NCI-H1092 (cell line): Measurements from ENCODE around the gene C6orf58.
"Not testable (repeated sequence)": the region's sequence is repeated elsewhere in the genome, so short reads cannot be mapped to it uniquely, and the experiment has no call there.

Source experiments
- DNase-seq: peaks from one replicate; lab custom pipeline; 2025; lab: John Stamatoyannopoulos, UW

The C6orf58 gene

GRCh38 chr6:127592964-127593363 is 16.0 kb downstream of the C6orf58 start:
- DNase-seq: no peak

DNA sequence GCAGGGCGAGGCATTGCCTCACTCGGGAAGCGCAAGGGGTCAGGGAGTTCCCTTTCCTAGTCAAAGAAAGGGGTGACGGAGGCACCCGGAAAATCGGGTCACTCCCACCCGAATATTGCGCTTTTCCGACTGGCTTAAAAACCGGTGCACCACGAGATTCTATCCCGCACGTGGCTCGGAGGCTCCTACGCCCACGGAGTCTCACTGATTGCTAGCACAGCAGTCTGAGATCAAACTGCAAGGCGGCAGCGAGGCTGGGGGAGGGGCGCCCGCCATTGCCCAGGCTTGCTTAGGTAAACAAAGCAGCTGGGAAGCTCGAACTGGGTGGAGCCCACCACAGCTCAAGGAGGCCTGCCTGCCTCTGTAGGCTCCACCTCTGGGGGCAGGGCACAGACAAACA is 16.5 kb downstream of the C6orf58 start:
- DNase-seq: not testable (repeated sequence)

DNA sequence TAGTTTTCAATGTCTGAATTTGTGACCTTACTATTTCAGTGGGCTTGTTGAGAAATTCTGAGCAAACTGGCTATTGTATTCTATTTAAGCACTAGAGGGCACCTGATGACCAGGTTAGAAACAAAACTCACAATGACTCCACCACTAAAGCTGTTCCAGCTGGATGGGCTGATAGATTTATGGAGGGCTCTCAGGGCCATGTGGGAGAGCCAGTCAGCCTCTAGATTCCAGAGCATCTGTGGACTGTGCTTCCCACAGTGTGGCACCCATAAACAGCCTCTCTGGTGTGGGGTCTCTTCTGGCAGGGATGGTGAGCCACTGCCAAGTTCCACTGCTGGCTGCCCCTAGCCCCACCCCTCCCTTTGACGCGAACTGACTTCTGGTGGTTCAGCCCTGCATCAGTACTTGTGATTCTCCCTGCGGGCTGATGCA is 29.2 kb downstream of the C6orf58 start:
- no peak for DNase-seq

DNA sequence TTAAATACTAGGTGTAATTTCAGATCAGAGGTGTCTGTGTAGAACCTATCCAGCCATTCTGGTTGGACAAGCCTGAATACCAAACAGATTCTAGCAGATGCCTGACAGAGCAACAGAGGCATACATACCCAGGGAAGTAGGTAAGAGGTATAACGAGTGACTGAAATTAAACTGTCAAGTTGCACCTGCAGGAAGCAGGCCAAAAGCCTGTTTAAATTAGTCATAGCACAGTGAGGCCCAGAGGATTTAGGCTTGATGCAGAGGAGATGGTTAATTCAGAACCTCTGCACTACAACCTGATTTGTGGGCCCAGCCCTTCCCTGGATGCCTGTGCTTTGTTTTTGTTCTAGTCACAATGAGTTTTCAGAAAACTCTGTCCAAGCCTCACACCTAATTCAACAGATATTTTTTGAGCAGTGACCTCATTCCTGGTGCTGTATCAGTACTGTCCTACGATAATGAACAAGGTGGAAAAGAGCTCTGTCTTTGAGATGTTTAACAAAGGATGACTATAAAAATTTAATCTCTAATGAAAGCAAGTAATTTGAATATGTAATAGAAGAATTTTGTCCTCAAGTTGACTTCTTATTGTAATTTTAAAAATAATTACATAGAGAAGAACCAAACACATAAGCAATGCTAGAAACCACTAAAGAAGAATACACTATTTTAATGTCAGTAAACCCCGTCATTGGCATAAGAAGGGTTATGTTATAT is 31.7 kb downstream of the C6orf58 start:
- no peak for DNase-seq

- no peak for DNase-seq
These were observed 41.8 kb downstream of the C6orf58 start for GRCh38 chr6:127618729-127619128.

DNA sequence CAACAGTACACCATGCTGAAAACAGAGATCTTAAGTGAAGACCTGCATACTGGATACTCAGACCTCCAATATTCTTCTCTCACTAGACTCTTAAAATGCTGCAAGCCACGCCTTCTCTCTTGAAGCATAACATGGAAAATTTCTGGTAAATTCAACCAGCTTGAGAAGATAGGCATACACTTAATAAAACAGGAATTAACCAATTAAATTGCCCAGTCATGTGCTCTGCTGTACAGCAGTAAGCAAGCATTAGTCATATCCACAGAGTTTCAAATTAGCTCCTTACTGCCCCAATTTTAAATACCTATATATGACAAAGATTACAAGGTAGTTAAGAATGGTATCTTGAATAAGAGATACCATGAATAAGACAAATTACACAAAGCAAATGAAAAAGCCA is 53.8 kb downstream of the C6orf58 start:
- DNase-seq: no peak

- DNase-seq: no peak
These were observed 57.2 kb downstream of the C6orf58 start for GRCh38 chr6:127634178-127634577.

DNA sequence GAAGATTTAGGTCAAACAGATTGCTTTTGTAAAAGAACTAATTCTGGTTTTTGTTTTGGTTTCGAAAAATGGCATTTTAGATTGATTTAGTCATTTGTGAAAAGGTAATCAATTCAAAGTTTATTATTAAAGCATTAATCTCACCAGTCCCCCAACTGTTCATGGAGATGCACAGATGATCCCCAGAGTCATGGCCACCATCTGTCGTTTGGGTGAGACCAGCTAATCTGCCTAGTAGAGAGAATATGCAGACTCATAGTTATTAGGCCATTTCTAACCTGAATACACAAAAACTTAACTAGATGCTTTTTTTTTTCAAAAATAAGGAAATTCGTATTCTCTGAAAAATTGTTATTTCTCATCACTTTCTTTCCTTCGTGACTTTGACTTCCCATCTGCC is 58.1 kb downstream of the C6orf58 start:
- DNase-seq: no peak

GRCh38 chr6:127637830-127638409 is 60.9 kb downstream of the C6orf58 start:
- DNase-seq: no peak
